Measurements from ENCODE around the gene TRDMT1.

The TRDMT1 gene

DNA sequence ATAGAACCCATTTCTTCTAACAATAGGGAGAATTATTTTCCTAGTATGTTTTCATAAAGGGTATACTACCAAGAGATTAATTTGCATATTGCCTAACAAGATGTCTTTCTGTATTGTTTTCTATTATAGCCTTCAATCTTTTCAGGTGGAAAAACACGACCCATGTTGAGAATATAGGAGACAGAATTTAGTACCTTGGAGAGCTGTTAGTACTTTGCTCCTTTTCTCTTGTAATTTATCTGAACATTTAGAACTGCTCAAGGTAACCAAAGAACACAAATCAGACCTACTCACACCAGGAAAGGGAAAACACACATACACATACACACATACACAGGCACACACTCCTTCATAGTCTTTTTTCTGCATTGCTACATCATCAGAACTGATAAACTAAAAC is 7.8 kb upstream of the TRDMT1 start:
- no peaks in the 10 kb centered on the region for H3K9me3 ChIP-seq (ENCODE audit: control insufficient read depth, low read length)
- no peak overlapping the region for H3K27ac ChIP-seq (ENCODE audit: low read depth, low read length, severe bottlenecking)
- no peak overlapping the region for H3K4me3 ChIP-seq (ENCODE audit: extremely low read depth, insufficient read depth, low read length, poor library complexity, severe bottlenecking)
- no peaks in the 10 kb centered on the region for H3K36me3 ChIP-seq (ENCODE audit: control insufficient read depth, insufficient read depth, low read length)
- peaks cover 38% of the 10 kb centered on the region for H3K4me1 ChIP-seq (ENCODE audit: control insufficient read depth, insufficient read depth, low read length, poor library complexity, severe bottlenecking)
- WGBS, 2 experiments (ENCODE audit: insufficient coverage in 2 of 2): no CpG with 5 or more reads among the region's 1 CpG

GRCh38 chr10:17208476-17208875 is 7.0 kb upstream of the TRDMT1 start:
- Histone ChIP-seq H3K9me3 (ENCODE audit: control insufficient read depth, low read length) (no peaks in the 10 kb centered on the region), H3K27ac (ENCODE audit: low read depth, low read length, severe bottlenecking) (no peak overlapping the region), H3K36me3 (ENCODE audit: control insufficient read depth, insufficient read depth, low read length) (no peaks in the 10 kb centered on the region), H3K4me1 (ENCODE audit: control insufficient read depth, insufficient read depth, low read length, poor library complexity, severe bottlenecking) (peaks cover 34% of the 10 kb centered on the region), H3K4me3 (ENCODE audit: extremely low read depth, insufficient read depth, low read length, poor library complexity, severe bottlenecking) (no peak overlapping the region)

GRCh38 chr10:17206210-17206709 is 4.8 kb upstream of the TRDMT1 start:
- no peaks in the 10 kb centered on the region for H3K36me3 ChIP-seq (ENCODE audit: control insufficient read depth, insufficient read depth, low read length)
- H3K27ac ChIP-seq (ENCODE audit: low read depth, low read length, severe bottlenecking): peak overlapping the region; percentile 51
- H3K4me1 ChIP-seq (ENCODE audit: control insufficient read depth, insufficient read depth, low read length, poor library complexity, severe bottlenecking): peaks cover 31% of the 10 kb centered on the region
- whole genome bisulfite sequencing, 2 experiments (ENCODE audit: insufficient coverage in 2 of 2): 86 to 93% methylated on average over 4 to 5 of the region's 7 CpGs
- no peak overlapping the region for H3K4me3 ChIP-seq (ENCODE audit: extremely low read depth, insufficient read depth, low read length, poor library complexity, severe bottlenecking)
- no peaks in the 10 kb centered on the region for H3K9me3 ChIP-seq (ENCODE audit: control insufficient read depth, low read length)

GRCh38 chr10:17203416-17203815 is 1.9 kb upstream of the TRDMT1 start:
- WGBS, 2 experiments (ENCODE audit: insufficient coverage in 2 of 2): 38 to 75% methylated on average over 2 of the region's 3 CpGs
- H3K9me3 ChIP-seq (ENCODE audit: control insufficient read depth, low read length): no peaks in the 10 kb centered on the region
- peaks cover 42% of the 10 kb centered on the region for H3K4me1 ChIP-seq (ENCODE audit: control insufficient read depth, insufficient read depth, low read length, poor library complexity, severe bottlenecking)
- H3K4me3 ChIP-seq (ENCODE audit: extremely low read depth, insufficient read depth, low read length, poor library complexity, severe bottlenecking): no peak overlapping the region
- no peaks in the 10 kb centered on the region for H3K36me3 ChIP-seq (ENCODE audit: control insufficient read depth, insufficient read depth, low read length)
- peak overlapping the region; percentile 97 for H3K27ac ChIP-seq (ENCODE audit: low read depth, low read length, severe bottlenecking)

DNA sequence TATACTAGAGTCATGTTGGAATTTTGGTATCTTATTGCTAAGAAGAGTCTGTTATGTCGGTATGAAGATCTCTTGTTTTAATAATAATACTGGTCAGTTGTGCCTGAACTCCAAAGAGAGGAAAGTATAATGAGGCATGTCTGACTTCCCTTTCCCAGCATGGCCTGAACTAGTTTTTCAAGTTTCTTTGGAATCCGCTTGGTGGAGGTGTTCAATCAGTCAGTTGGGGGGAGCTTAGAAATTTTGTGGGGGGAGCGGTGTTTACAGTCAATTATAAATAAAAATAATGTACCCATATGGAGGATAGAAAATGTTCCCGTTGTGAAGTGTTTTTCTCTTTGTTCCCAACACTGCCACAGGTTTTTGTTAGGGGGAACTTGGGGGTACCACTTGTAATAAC is 1.5 kb upstream of the TRDMT1 start:
- Histone ChIP-seq H3K4me3 (ENCODE audit: extremely low read depth, insufficient read depth, low read length, poor library complexity, severe bottlenecking) (no peak overlapping the region), H3K36me3 (ENCODE audit: control insufficient read depth, insufficient read depth, low read length) (no peaks in the 10 kb centered on the region), H3K4me1 (ENCODE audit: control insufficient read depth, insufficient read depth, low read length, poor library complexity, severe bottlenecking) (peaks cover 42% of the 10 kb centered on the region), H3K9me3 (ENCODE audit: control insufficient read depth, low read length) (peaks cover 3% of the 10 kb centered on the region), H3K27ac (ENCODE audit: low read depth, low read length, severe bottlenecking) (peak overlapping the region; percentile 97)
- WGBS, 2 experiments (ENCODE audit: insufficient coverage in 2 of 2): 80 to 100% methylated on average over 1 to 2 of the region's 4 CpGs

DNA sequence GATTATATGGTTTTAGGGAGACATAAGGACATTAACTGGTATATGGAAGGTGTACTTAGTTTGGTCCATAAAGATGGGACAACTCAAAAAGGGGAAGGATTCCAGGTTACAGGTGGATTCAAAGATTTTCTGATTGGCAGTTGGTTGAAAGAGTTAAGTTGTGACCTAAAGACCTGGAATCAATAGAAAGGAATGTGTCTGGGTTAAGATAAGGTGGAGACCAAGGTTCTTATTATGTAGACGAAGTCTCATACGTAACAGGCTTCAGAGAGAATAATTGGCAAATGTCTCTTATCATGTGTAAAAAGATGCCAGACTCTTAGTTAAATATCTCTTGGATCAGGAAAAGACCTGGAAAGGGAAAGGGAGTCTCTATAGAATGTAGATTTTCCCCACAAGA is 1.0 kb upstream of the TRDMT1 start:
- H3K27ac ChIP-seq (ENCODE audit: low read depth, low read length, severe bottlenecking): peak overlapping the region; percentile 97
- WGBS, 2 experiments (ENCODE audit: insufficient coverage in 2 of 2): 80 to 87% methylated on average over 2 of the region's 2 CpGs
- H3K4me3 ChIP-seq (ENCODE audit: extremely low read depth, insufficient read depth, low read length, poor library complexity, severe bottlenecking): no peak overlapping the region
- peaks cover 5% of the 10 kb centered on the region for H3K9me3 ChIP-seq (ENCODE audit: control insufficient read depth, low read length)
- H3K36me3 ChIP-seq (ENCODE audit: control insufficient read depth, insufficient read depth, low read length): no peaks in the 10 kb centered on the region
- peaks cover 42% of the 10 kb centered on the region for H3K4me1 ChIP-seq (ENCODE audit: control insufficient read depth, insufficient read depth, low read length, poor library complexity, severe bottlenecking)

DNA sequence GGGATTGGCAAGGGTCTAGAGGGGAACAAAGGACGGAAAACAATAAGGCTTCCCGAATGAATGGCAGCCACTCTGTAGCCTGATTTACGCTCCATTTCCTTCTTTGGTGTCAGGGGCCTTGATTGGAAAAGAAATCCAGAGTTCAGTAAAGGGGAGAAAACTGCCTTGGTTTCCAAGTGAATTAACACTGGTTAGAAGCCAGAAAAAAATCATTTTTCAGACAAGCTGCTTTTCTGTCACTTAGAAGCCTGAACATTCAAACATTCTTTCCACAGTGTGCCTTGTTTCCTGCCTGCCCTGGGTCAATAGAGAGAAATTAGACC is 283 bp upstream of the TRDMT1 start:
- peak overlapping the region; percentile 97 for H3K27ac ChIP-seq (ENCODE audit: low read depth, low read length, severe bottlenecking)
- H3K9me3 ChIP-seq (ENCODE audit: control insufficient read depth, low read length): peaks cover 5% of the 10 kb centered on the region
- peaks cover 41% of the 10 kb centered on the region for H3K4me1 ChIP-seq (ENCODE audit: control insufficient read depth, insufficient read depth, low read length, poor library complexity, severe bottlenecking)
- H3K4me3 ChIP-seq (ENCODE audit: extremely low read depth, insufficient read depth, low read length, poor library complexity, severe bottlenecking): peak overlapping the region; percentile 45
- H3K36me3 ChIP-seq (ENCODE audit: control insufficient read depth, insufficient read depth, low read length): no peaks in the 10 kb centered on the region
- WGBS, 2 experiments (ENCODE audit: insufficient coverage in 2 of 2): 7 to 15% methylated on average over 3 of the region's 3 CpGs

DNA sequence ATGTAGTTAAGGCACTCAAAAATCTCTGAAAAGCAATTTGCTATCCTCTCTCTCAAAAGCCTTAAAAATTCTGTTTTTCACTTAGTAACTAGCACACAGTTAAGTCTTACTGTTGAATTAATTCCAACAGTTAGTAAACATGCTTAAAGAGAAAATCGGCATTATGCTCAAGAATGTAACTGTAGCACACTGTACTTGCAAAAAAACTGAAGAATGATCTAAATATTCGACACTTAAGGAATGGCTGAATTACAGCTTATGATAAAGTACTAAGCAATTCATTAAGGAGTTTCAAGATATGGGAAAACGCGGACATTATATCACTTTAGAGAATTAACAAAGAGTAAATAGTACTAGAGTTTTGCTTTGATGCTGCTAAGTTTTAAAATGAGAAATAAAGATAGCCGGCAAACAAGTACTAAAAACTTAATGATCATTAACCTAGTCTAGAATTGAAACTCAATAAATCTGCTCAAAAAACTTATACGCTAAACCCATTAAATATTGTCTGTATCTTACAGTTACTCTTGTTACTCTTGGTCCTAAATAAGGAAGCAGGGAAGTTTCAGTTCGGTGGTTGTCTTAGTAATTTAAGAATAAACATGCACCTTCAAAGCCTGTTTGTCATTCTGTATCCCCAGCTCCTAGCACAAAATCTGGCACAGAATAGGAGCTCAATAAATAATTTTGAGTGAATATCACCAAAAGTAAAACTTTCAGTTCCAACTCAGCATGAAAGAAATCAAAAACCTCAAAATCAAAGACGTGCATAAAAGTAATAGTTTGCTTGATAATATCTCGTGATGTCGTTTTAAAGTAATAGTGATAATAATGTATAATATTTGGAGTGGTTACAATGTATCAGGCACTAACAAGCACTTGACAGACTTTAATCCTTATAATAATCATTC is 1.2 kb downstream of the TRDMT1 start:
- WGBS, 2 experiments (ENCODE audit: insufficient coverage in 2 of 2): no CpG with 5 or more reads among the region's 10 CpGs
- H3K4me3 ChIP-seq (ENCODE audit: extremely low read depth, insufficient read depth, low read length, poor library complexity, severe bottlenecking): peak overlapping the region; percentile 45

DNA sequence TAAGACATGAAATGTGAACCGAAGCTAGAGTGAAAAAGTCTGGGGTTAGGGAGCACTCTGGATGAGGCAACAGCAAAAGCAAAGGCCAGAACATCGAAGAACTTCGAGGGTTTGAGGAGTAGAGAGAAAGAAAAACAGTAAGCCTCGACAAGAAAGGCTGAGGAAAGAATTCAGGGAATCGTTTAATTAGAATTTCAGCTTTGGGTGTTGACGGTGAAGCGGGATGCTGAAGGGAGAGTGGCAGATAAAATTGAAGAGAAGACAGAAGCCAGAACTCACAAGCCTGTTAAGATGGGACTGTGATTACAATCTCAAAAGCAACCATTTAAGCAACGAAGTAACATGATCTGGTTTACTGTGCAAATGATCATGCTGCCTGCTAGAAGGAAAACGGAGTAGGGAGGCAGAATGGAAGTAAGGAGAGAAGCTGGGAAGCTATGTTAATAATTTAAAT is 2.1 kb downstream of the TRDMT1 start:
- Histone ChIP-seq H3K4me3 (ENCODE audit: extremely low read depth, insufficient read depth, low read length, poor library complexity, severe bottlenecking) (peak overlapping the region; percentile 45), H3K36me3 (ENCODE audit: control insufficient read depth, insufficient read depth, low read length) (no peaks in the 10 kb centered on the region), H3K9me3 (ENCODE audit: control insufficient read depth, low read length) (peaks cover 11% of the 10 kb centered on the region), H3K27ac (ENCODE audit: low read depth, low read length, severe bottlenecking) (peak overlapping the region; percentile 97), H3K4me1 (ENCODE audit: control insufficient read depth, insufficient read depth, low read length, poor library complexity, severe bottlenecking) (peaks cover 33% of the 10 kb centered on the region)
- WGBS, 2 experiments (ENCODE audit: insufficient coverage in 2 of 2): 8 to 10% methylated on average over 7 of the region's 9 CpGs

More for the DNA sequence above, 1.2 kb downstream of the TRDMT1 start:
- H3K4me1 ChIP-seq (ENCODE audit: control insufficient read depth, insufficient read depth, low read length, poor library complexity, severe bottlenecking): peaks cover 33% of the 10 kb centered on the region
- H3K27ac ChIP-seq (ENCODE audit: low read depth, low read length, severe bottlenecking): peak overlapping the region; percentile 97
- H3K9me3 ChIP-seq (ENCODE audit: control insufficient read depth, low read length): peaks cover 7% of the 10 kb centered on the region
- H3K36me3 ChIP-seq (ENCODE audit: control insufficient read depth, insufficient read depth, low read length): no peaks in the 10 kb centered on the region

DNA sequence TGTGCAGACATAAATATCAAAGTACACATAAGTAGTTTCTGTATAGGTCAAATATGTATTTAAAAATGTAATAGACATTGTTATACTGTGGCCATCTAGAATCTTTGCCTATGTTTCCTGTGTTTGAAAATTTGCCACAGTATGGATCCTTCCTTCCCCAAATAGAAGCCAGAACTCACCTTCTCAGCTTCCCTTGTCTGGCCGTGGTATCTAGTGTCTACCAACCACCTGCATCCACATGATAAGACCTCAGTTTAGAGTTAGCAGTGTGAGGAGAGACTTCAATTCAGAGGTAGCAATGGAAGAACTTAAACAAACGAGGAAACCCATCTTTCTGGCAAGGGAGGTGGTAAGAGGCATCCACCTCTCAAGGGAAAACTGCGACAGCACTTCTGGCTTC is 4.9 kb downstream of the TRDMT1 start:
- H3K4me3 ChIP-seq (ENCODE audit: extremely low read depth, insufficient read depth, low read length, poor library complexity, severe bottlenecking): no peak overlapping the region
- no peak overlapping the region for H3K27ac ChIP-seq (ENCODE audit: low read depth, low read length, severe bottlenecking)
- H3K4me1 ChIP-seq (ENCODE audit: control insufficient read depth, insufficient read depth, low read length, poor library complexity, severe bottlenecking): peaks cover 19% of the 10 kb centered on the region
- WGBS, 2 experiments (ENCODE audit: insufficient coverage in 2 of 2): 44 to 50% methylated on average over 2 of the region's 3 CpGs
- H3K9me3 ChIP-seq (ENCODE audit: control insufficient read depth, low read length): peaks cover 11% of the 10 kb centered on the region
- no peaks in the 10 kb centered on the region for H3K36me3 ChIP-seq (ENCODE audit: control insufficient read depth, insufficient read depth, low read length)

GRCh38 chr10:17196045-17196444 is 5.4 kb downstream of the TRDMT1 start:
- no CpG with 5 or more reads among the region's 2 CpGs for WGBS, 2 experiments (ENCODE audit: insufficient coverage in 2 of 2)
- Histone ChIP-seq H3K4me1 (ENCODE audit: control insufficient read depth, insufficient read depth, low read length, poor library complexity, severe bottlenecking) (peaks cover 19% of the 10 kb centered on the region), H3K9me3 (ENCODE audit: control insufficient read depth, low read length) (peaks cover 11% of the 10 kb centered on the region), H3K4me3 (ENCODE audit: extremely low read depth, insufficient read depth, low read length, poor library complexity, severe bottlenecking) (no peak overlapping the region), H3K36me3 (ENCODE audit: control insufficient read depth, insufficient read depth, low read length) (no peaks in the 10 kb centered on the region), H3K27ac (ENCODE audit: low read depth, low read length, severe bottlenecking) (no peak overlapping the region)

Measured in mesodermal cell (in vitro differentiated cells).